ENCODE measurements around the gene PSTK.

Gene PSTK

GRCh38 chr10:123000155-123000554, 20.0 kb downstream of the PSTK start:
- no peak overlapping the region for H3K4me3 ChIP-seq (ENCODE audit: low read depth, low read length)
- no peak for TF ChIP-seq CTCF (IDR thresholded peaks at IDR 0.05; ENCODE audit: borderline replicate concordance, insufficient read depth, low read depth, low read length)

GRCh38 chr10:123001370-123001769, 21.2 kb downstream of the PSTK start:
- H3K4me3 ChIP-seq (ENCODE audit: low read depth, low read length): no peak overlapping the region
- no peak for TF ChIP-seq CTCF (IDR thresholded peaks at IDR 0.05; ENCODE audit: borderline replicate concordance, insufficient read depth, low read depth, low read length)

GRCh38 chr10:123004298-123004697, 24.1 kb downstream of the PSTK start:
- TF ChIP-seq CTCF (IDR thresholded peaks at IDR 0.05; ENCODE audit: borderline replicate concordance, insufficient read depth, low read depth, low read length): no peak

GRCh38 chr10:123007558-123008354, 27.6 kb downstream of the PSTK start:
- no peak for TF ChIP-seq CTCF (IDR thresholded peaks at IDR 0.05; ENCODE audit: borderline replicate concordance, insufficient read depth, low read depth, low read length)
- H3K4me3 ChIP-seq (ENCODE audit: low read depth, low read length): peak overlapping the region; percentile 85

More at GRCh38 chr10:123004298-123004697, 24.1 kb downstream of the PSTK start:
- no peak overlapping the region for H3K4me3 ChIP-seq (ENCODE audit: low read depth, low read length)

GRCh38 chr10:123008355-123009104, 28.3 kb downstream of the PSTK start, which contains the start of the genes ACADSB and IKZF5:
ACADSB (plus strand) TSS chr10:123009006; CDS start chr10:123009030, 24 bp downstream.
IKZF5 (minus strand) TSS chr10:123008795; CDS start chr10:122998625, 10,170 bp downstream.
- no peak for TF ChIP-seq CTCF (IDR thresholded peaks at IDR 0.05; ENCODE audit: borderline replicate concordance, insufficient read depth, low read depth, low read length)
- H3K4me3 ChIP-seq (ENCODE audit: low read depth, low read length): peak within 1 kb of the TSS; percentile 86

- no peak for TF ChIP-seq CTCF (IDR thresholded peaks at IDR 0.05; ENCODE audit: borderline replicate concordance, insufficient read depth, low read depth, low read length)
- H3K4me3 ChIP-seq (ENCODE audit: low read depth, low read length): peak overlapping the region; percentile 86
These were observed 29.1 kb downstream of the PSTK start for GRCh38 chr10:123009105-123009820.
